Epidermal melanocyte (primary cell): ENCODE data around the gene FBL.

ENCODE experiments used
- DNase-seq: peaks from one replicate; pipeline ENCODE4 v3.0.0; 2011; ENCODE audit warnings: low spot score; ENCODE audit not compliant: insufficient read length

Gene FBL

GRCh38 chr19:39796000-39796498, 50.1 kb downstream of the FBL start:
- DNase-seq: no peak

DNA sequence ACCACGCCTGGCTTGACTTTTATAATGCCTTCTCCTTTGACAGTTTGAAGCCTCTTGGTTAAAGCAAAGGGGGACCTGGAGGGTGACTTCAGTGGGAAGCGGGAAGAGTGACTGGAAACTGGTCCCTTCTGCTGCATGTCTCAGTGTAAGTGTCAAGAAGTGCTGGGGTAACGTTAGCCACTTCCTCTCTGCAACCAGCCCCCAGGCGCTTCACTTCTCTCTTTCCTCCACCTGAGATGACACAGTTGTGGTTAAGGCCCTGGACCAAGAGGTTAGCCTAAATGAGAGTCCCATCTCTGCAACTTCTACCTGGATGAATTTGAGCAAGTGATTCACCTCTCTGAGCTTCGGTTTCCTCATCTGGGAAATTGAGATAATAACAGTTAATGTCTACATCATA, 51.2 kb downstream of the FBL start:
- DNase-seq: no peak

DNA sequence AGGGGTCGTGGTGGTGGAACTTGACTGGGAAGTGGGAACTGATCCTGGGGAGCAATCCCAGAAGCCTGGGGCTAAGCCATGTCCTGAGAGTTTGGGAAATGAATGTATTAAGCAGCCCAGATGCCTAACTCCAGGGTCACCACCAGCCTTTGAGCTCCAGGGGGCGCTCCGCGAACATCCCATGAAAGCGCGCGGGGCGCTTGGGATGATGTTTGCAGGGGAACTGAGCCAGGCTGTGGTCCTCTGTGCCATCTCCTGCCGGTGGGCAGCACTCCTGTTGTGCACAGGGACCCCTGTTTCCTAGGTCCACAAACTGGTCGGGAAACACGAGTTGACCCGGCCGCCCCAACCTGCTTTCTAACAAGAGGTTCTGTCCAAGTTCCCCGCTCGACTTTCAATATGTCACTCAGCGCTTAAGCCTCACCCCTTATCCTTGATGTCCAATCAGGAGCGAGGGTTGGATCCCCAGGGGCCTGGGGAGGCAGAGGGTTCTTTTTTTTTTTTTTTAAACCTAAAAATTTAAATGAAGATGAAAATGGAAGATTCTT, 53.1 kb downstream of the FBL start:
- peak; percentile 64 for DNase-seq

DNA sequence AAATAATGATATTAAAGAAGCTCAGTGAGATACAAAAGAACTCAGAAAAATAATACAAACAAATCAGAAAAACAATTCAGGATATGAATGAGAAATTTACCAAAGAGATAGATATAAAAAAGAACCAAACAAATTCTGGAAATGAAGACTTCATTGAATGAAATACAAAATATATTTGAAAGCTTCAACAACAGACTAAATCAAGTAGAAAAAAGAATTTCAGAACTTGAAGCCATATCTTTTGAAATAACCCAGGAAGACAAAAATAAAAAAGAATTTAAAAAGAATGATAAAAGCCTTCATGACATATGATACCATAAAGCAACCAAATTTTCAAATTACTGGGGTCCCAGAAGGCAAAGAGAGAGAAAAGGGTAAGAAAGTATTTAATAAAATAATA, 57.9 kb downstream of the FBL start:
- no peak for DNase-seq
